CD1c-positive myeloid dendritic cell (primary cell): ENCODE measurements around the gene ACTBL2.

Experiments used
- DNase-seq: peaks from one replicate; pipeline ENCODE4 v3.0.0-alpha.2; 2016; ENCODE audit errors: extremely low spot score

ACTBL2 gene

GRCh38 chr5:57448751-57449150, 33.9 kb downstream of the ACTBL2 start:
- DNase-seq: no peak

- no peak for DNase-seq
These were observed 34.3 kb downstream of the ACTBL2 start for GRCh38 chr5:57448287-57448686.

GRCh38 chr5:57447658-57448057, 35.0 kb downstream of the ACTBL2 start:
- DNase-seq: no peak

GRCh38 chr5:57446966-57447365, 35.6 kb downstream of the ACTBL2 start:
- DNase-seq: no peak

- no peak for DNase-seq
These were observed 36.9 kb downstream of the ACTBL2 start for GRCh38 chr5:57445705-57446037.

- no peak for DNase-seq
These were observed 37.5 kb downstream of the ACTBL2 start for GRCh38 chr5:57445006-57445704.

GRCh38 chr5:57442080-57442839, 40.4 kb downstream of the ACTBL2 start:
- no peak for DNase-seq

GRCh38 chr5:57441557-57441956, 41.1 kb downstream of the ACTBL2 start:
- DNase-seq: no peak

- DNase-seq: no peak
These were observed 43.0 kb downstream of the ACTBL2 start for GRCh38 chr5:57439601-57440000.

- no peak for DNase-seq
These were observed 44.4 kb downstream of the ACTBL2 start for GRCh38 chr5:57437976-57438805.

GRCh38 chr5:57436586-57436985, 46.0 kb downstream of the ACTBL2 start:
- no peak for DNase-seq

GRCh38 chr5:57435701-57436134, 46.9 kb downstream of the ACTBL2 start:
- DNase-seq: no peak

GRCh38 chr5:57434683-57435082, 47.9 kb downstream of the ACTBL2 start:
- no peak for DNase-seq

GRCh38 chr5:57434227-57434640, 48.4 kb downstream of the ACTBL2 start:
- no peak for DNase-seq

- DNase-seq: no peak
These were observed 49.7 kb downstream of the ACTBL2 start for GRCh38 chr5:57432876-57433275.

GRCh38 chr5:57431759-57432158, 50.9 kb downstream of the ACTBL2 start:
- DNase-seq: no peak
